WTC11 (cell line): ENCODE data around the gene MESD.

Experiments
- ATF6 ChIP-seq: sonication (generic); formaldehyde crosslinking; IDR thresholded peaks from 2 replicates; pipeline ENCODE4 v1.8.1; 2023; ENCODE audit warnings: mild to moderate bottlenecking, missing genetic modification reagents
- CTCF ChIP-seq: fragments of 200-600 bp; IDR thresholded peaks from 2 replicates; pipeline ENCODE4 v1.8.0; 2022; ENCODE audit warnings: antibody characterized with exemption
- E2F4 ChIP-seq: sonication (generic); formaldehyde crosslinking; IDR thresholded peaks from 2 replicates; pipeline ENCODE4 v1.8.1; 2022; ENCODE audit warnings: low read depth, mild to moderate bottlenecking, moderate library complexity, missing genetic modification reagents, borderline replicate concordance
- JUN ChIP-seq: sonication (generic); formaldehyde crosslinking; IDR thresholded peaks from 2 replicates; pipeline ENCODE4 v1.8.0; 2023; ENCODE audit warnings: mild to moderate bottlenecking, missing genetic modification reagents
- MAX ChIP-seq: sonication (generic); formaldehyde crosslinking; IDR thresholded peaks from 2 replicates; pipeline ENCODE4 v1.8.0; 2022; ENCODE audit warnings: mild to moderate bottlenecking, missing genetic modification reagents
- NFYB ChIP-seq: sonication (generic); formaldehyde crosslinking; conservative IDR thresholded peaks from 2 replicates; pipeline ENCODE4 v1.8.0; 2022; ENCODE audit warnings: low read depth, missing genetic modification reagents
- SP1 ChIP-seq: sonication (generic); formaldehyde crosslinking; conservative IDR thresholded peaks from 2 replicates; pipeline ENCODE4 v1.8.1; 2022; ENCODE audit warnings: missing genetic modification reagents
- TCF7 ChIP-seq: sonication (generic); formaldehyde crosslinking; IDR thresholded peaks from 2 replicates; pipeline ENCODE4 v1.8.0; 2022; ENCODE audit warnings: mild to moderate bottlenecking, low read depth, missing genetic modification reagents, moderate library complexity

- TF ChIP-seq MAX (CRISPR knock-in tag) = no peak
- TF ChIP-seq CTCF = no peak
- TF ChIP-seq E2F4 (CRISPR knock-in tag) = no peak
- no peak for TF ChIP-seq JUN (CRISPR knock-in tag)
- TF ChIP-seq ATF6 (CRISPR knock-in tag) = no peak
- TF ChIP-seq SP1 (CRISPR knock-in tag) = no peak
- no peak for TF ChIP-seq NFYB (CRISPR knock-in tag)
- no peak for TF ChIP-seq TCF7 (CRISPR knock-in tag)
These were observed 4.8 kb downstream of the MESD start for GRCh38 chr15:80984856-80985255.
